Measurements from ENCODE around the gene VWA3B.

The VWA3B gene

GRCh38 chr2:98175811-98176210 is 88.8 kb downstream of the VWA3B start:
- no peaks in the 10 kb centered on the region for H3K79me2 ChIP-seq (ENCODE audit: insufficient read depth, low read length)
- no peak overlapping the region for H3K9ac ChIP-seq (ENCODE audit: low read length)
- H3K9me3 ChIP-seq (ENCODE audit: insufficient read depth, low read length), result no peaks in the 10 kb centered on the region
- H3K27me3 ChIP-seq (ENCODE audit: low read length), result no peaks in the 10 kb centered on the region
- H4K20me1 ChIP-seq (ENCODE audit: low read depth, low read length), result no peaks in the 10 kb centered on the region
- H3K36me3 ChIP-seq (ENCODE audit: low read length), result no peaks in the 10 kb centered on the region
- no peak overlapping the region for H2AFZ ChIP-seq (ENCODE audit: low read depth, low read length, severe bottlenecking)
- H3K27ac ChIP-seq (ENCODE audit: low read depth, low read length), result no peak overlapping the region
- H3K4me2 ChIP-seq (ENCODE audit: low read depth, low read length, poor library complexity, severe bottlenecking), result no peak overlapping the region
- H3K4me3 ChIP-seq (ENCODE audit: insufficient read depth, low read length, poor library complexity, severe bottlenecking), result no peak overlapping the region
- H3F3A ChIP-seq (ENCODE audit: insufficient read depth), result no peaks in the 10 kb centered on the region
- H3K9me2 ChIP-seq (replicated peaks; ENCODE audit: insufficient read depth, low read length), result no peaks in the 10 kb centered on the region
- TF ChIP-seq EZH2phosphoT487 (conservative IDR thresholded peaks at IDR 0.05; ENCODE audit: low read length) (no peak), CTCF (IDR thresholded peaks at IDR 0.05; ENCODE audit: insufficient read depth, low read length, poor library complexity, severe bottlenecking) (no peak)

GRCh38 chr2:98177286-98177685 is 90.3 kb downstream of the VWA3B start:
- Histone ChIP-seq H3K9me2 (replicated peaks; ENCODE audit: insufficient read depth, low read length) (no peaks in the 10 kb centered on the region), H3F3A (ENCODE audit: insufficient read depth) (no peaks in the 10 kb centered on the region), H3K36me3 (ENCODE audit: low read length) (no peaks in the 10 kb centered on the region), H3K9me3 (ENCODE audit: insufficient read depth, low read length) (no peaks in the 10 kb centered on the region), H3K79me2 (ENCODE audit: insufficient read depth, low read length) (no peaks in the 10 kb centered on the region), H3K4me3 (ENCODE audit: insufficient read depth, low read length, poor library complexity, severe bottlenecking) (no peak overlapping the region), H3K9ac (ENCODE audit: low read length) (no peak overlapping the region), H3K27ac (ENCODE audit: low read depth, low read length) (no peak overlapping the region), H4K20me1 (ENCODE audit: low read depth, low read length) (no peaks in the 10 kb centered on the region), H3K4me2 (ENCODE audit: low read depth, low read length, poor library complexity, severe bottlenecking) (no peak overlapping the region), H2AFZ (ENCODE audit: low read depth, low read length, severe bottlenecking) (no peak overlapping the region), H3K27me3 (ENCODE audit: low read length) (no peaks in the 10 kb centered on the region)
- TF ChIP-seq CTCF (IDR thresholded peaks at IDR 0.05; ENCODE audit: insufficient read depth, low read length, poor library complexity, severe bottlenecking) (no peak), EZH2phosphoT487 (conservative IDR thresholded peaks at IDR 0.05; ENCODE audit: low read length) (no peak)

- H3K36me3 ChIP-seq (ENCODE audit: low read length), result no peaks in the 10 kb centered on the region
- no peak overlapping the region for H3K4me2 ChIP-seq (ENCODE audit: low read depth, low read length, poor library complexity, severe bottlenecking)
- no peaks in the 10 kb centered on the region for H3F3A ChIP-seq (ENCODE audit: insufficient read depth)
- H2AFZ ChIP-seq (ENCODE audit: low read depth, low read length, severe bottlenecking), result no peak overlapping the region
- TF ChIP-seq CTCF (IDR thresholded peaks at IDR 0.05; ENCODE audit: insufficient read depth, low read length, poor library complexity, severe bottlenecking), result no peak
- no peak for TF ChIP-seq EZH2phosphoT487 (conservative IDR thresholded peaks at IDR 0.05; ENCODE audit: low read length)
- no peaks in the 10 kb centered on the region for H4K20me1 ChIP-seq (ENCODE audit: low read depth, low read length)
- H3K4me3 ChIP-seq (ENCODE audit: insufficient read depth, low read length, poor library complexity, severe bottlenecking), result no peak overlapping the region
- no peaks in the 10 kb centered on the region for H3K79me2 ChIP-seq (ENCODE audit: insufficient read depth, low read length)
- no peaks in the 10 kb centered on the region for H3K9me2 ChIP-seq (replicated peaks; ENCODE audit: insufficient read depth, low read length)
- H3K9me3 ChIP-seq (ENCODE audit: insufficient read depth, low read length), result no peaks in the 10 kb centered on the region
- H3K9ac ChIP-seq (ENCODE audit: low read length), result no peak overlapping the region
- H3K27ac ChIP-seq (ENCODE audit: low read depth, low read length), result no peak overlapping the region
- H3K27me3 ChIP-seq (ENCODE audit: low read length), result no peaks in the 10 kb centered on the region
Observed at GRCh38 chr2:98177986-98178385, 91.0 kb downstream of the VWA3B start.
